ENCODE results near the gene SLC7A8. TPM values are rescaled to one million over a fixed set of nuclear protein-coding genes. Genes with fewer than 3 reads are reported as not detected.
A peak's percentile ranks its signal among the peaks of the same experiment; 100 is the strongest.

SLC7A8 gene
- total and polyA plus RNA-seq, 2 of the 4 experiments (the other 2 are of a cell fraction) = 0.31 TPM; not detected in 1

- BruUV-seq (replicated peaks) = no TSS peak
- peak; percentile 82 for DNase-seq
- no peak overlapping the region for H3K4me2 ChIP-seq (ENCODE audit: low read depth, low read length)
Measured at GRCh38 chr14:23120541-23121251, 62.8 kb downstream of the SLC7A8 start.

More at GRCh38 chr14:23120541-23121251, 62.8 kb downstream of the SLC7A8 start:
- Histone ChIP-seq H3K9me1 (ENCODE audit: insufficient read depth, low read length) (peaks cover 9% of the 10 kb centered on the region), H2BK20ac (ENCODE audit: low read depth, low read length) (peak overlapping the region; percentile 66; the same call in 1 of the 2 replicates), H3K27me3 (ENCODE audit: control insufficient read depth, insufficient read depth, low read length) (no peaks in the 10 kb centered on the region; the same call in 1 of the 2 replicates), H2AFZ (replicated peaks; ENCODE audit: low read length, poor library complexity) (peak overlapping the region; percentile 76), H2AK9ac (replicated peaks; ENCODE audit: low read depth, low read length, poor library complexity) (peak overlapping the region; percentile 70), H4K20me1 (ENCODE audit: insufficient read depth, low read length) (no peaks in the 10 kb centered on the region), H4K8ac (ENCODE audit: low read depth in 2 of 2, low read length in 2 of 2) (peak overlapping the region in 1 of 2 experiments; percentile 74; a peak in 3 of 4 replicates), H3K56ac (ENCODE audit: extremely low read depth, insufficient read depth, low read length) (no peak overlapping the region), H3K27ac (ENCODE audit: insufficient read depth, low read length) (no peak overlapping the region), H3K4me1 (ENCODE audit: control insufficient read depth, insufficient read depth, low read length) (peaks cover 5% of the 10 kb centered on the region; the same call in 1 of the 2 replicates), H2BK15ac (ENCODE audit: low read depth, low read length) (0 out of 3 replicates have a peak overlapping the region, but pooled peaks have one; percentile 63), H3K4ac (ENCODE audit: low read depth, low read length) (peak overlapping the region; percentile 72), H3K4me3 (ENCODE audit: insufficient read depth, low read depth, low read length) (no peak overlapping the region), H2BK5ac (ENCODE audit: low read depth, low read length, poor library complexity, severe bottlenecking) (no peak overlapping the region), H3K79me1 (ENCODE audit: low read depth in 1 of 2, low read length in 2 of 2) (peaks cover 0 to 3% of the 10 kb centered on the region in 2 experiments; a peak in 1 of 4 replicates), H3K9me3 (ENCODE audit: control insufficient read depth, insufficient read depth, low read length) (no peaks in the 10 kb centered on the region), H2AK5ac (ENCODE audit: low read depth, low read length) (peak overlapping the region; percentile 81; the same call in 1 of the 2 replicates), H4K91ac (ENCODE audit: insufficient read depth, low read depth, low read length) (no peak overlapping the region), H3K18ac (ENCODE audit: low read depth, low read length) (no peak overlapping the region), H3K23ac (ENCODE audit: low read depth, low read length) (no peak overlapping the region), H2BK120ac (ENCODE audit: low read depth, low read length) (peak overlapping the region; percentile 40; the same call in 1 of the 2 replicates), H3K36me3 (ENCODE audit: control insufficient read depth, insufficient read depth, low read length) (no peaks in the 10 kb centered on the region), H3K14ac (replicated peaks; ENCODE audit: low read depth, low read length) (no peak overlapping the region), H3K9ac (ENCODE audit: low read depth, low read length) (no peak overlapping the region), H4K5ac (ENCODE audit: low read depth, low read length) (no peak overlapping the region)
- dilution Hi-C loops (cut with HindIII; ENCODE audit: low sequenced_read_pairs, unreplicated experiment) = no loop called here
- in situ Hi-C loops (cut with MboI; ENCODE audit: low sequenced_read_pairs) = no loop called here
- intact Hi-C loops (cut with micrococcal nuclease) = loop anchor here (1.0 to 2.0 kb wide), 3 partner anchors 34 to 180 kb away; no protein-coding TSS in a partner anchor
- ChIA-PET POLR2A (ENCODE audit: unreplicated experiment) (interaction anchor here (0.6 kb wide), 1 partner anchor 69 kb away, joined by 3 read pairs; no protein-coding TSS in a partner anchor), CTCF (interaction anchor here (0.6 to 2.7 kb wide), 27 partner anchors 10 to 186 kb away, joined by 3 to 76 read pairs (median 4); partner anchors contain the start of genes ACIN1, BCL2L2, C14orf119 and SLC7A8)
- peak; percentile 97 for ATAC-seq (ENCODE audit: low read depth)
- no peak for TF ChIP-seq MXI1 (IDR thresholded peaks at IDR 0.05; ENCODE audit: borderline replicate concordance, low read depth, low read length)
- TF ChIP-seq BHLHE40 (IDR thresholded peaks at IDR 0.05; ENCODE audit: low read depth, low read length) = peak; percentile 29; the same call in 1 of the 2 replicates
- TF ChIP-seq MAZ (IDR thresholded peaks at IDR 0.05; ENCODE audit: borderline replicate concordance, low read depth, low read length) = peak; percentile 74; the same call in 1 of the 2 replicates
- peak; percentile 100; the same call in 1 of the 2 replicates for TF ChIP-seq CTCF (conservative IDR thresholded peaks at IDR 0.05; ENCODE audit: low read depth, low read length)
- peak; percentile 100 for TF ChIP-seq SMC3 (IDR thresholded peaks at IDR 0.05; ENCODE audit: low read depth, low read length)
- no peak for TF ChIP-seq USF2 (IDR thresholded peaks at IDR 0.05; ENCODE audit: low read depth, low read length)
- peak; percentile 53; the same call in 1 of the 2 replicates for TF ChIP-seq POLR2A (IDR thresholded peaks at IDR 0.05; ENCODE audit: low read depth, low read length)
- no peak for TF ChIP-seq FOS (IDR thresholded peaks at IDR 0.05; ENCODE audit: low read depth, low read length)
- TF ChIP-seq RCOR1 (IDR thresholded peaks at IDR 0.05; ENCODE audit: insufficient replicate concordance, low read length) = no peak
- TF ChIP-seq CHD1 (IDR thresholded peaks at IDR 0.05; ENCODE audit: low read depth, low read length) = peak; percentile 89; the same call in 1 of the 2 replicates
- TF ChIP-seq MAFK (IDR thresholded peaks at IDR 0.05; ENCODE audit: low read depth, low read length) = peak; percentile 24; the same call in 1 of the 2 replicates
- peak; percentile 100 for TF ChIP-seq RAD21 (IDR thresholded peaks at IDR 0.05; ENCODE audit: low read length)
- WGBS, 2 experiments (ENCODE audit: extremely low coverage in 2 of 2, insufficient read length in 1 of 2) = 0% methylated on average over 1 of the region's 9 CpGs; no CpG with 5 or more reads in 1 of the 2 experiments

Measured in IMR-90 (cell line).